ENCODE measurements around the gene PSMD5.
A peak's percentile ranks its signal among the peaks of the same experiment; 100 is the strongest.

PSMD5 gene

GRCh38 chr9:120842685-120843485 lies at the start of gene PSMD5:
Gene PSMD5 (minus strand): TSS chr9:120842922. CDS start chr9:120842909, 13 bp downstream.
- peak within 1 kb of the TSS; percentile 99 for H3K9ac ChIP-seq (ENCODE audit: low read length)
- no peaks in the 10 kb centered on the region for H3K27me3 ChIP-seq (ENCODE audit: control insufficient read depth, insufficient read depth, low read length)
- peak within 1 kb of the TSS; percentile 95 for H3K27ac ChIP-seq (ENCODE audit: low read depth, low read length)
- peak within 1 kb of the TSS; percentile 93 for H3K4me3 ChIP-seq (ENCODE audit: low read depth, low read length)
- peaks cover 17% of the 10 kb centered on the region for H3K4me1 ChIP-seq (ENCODE audit: control insufficient read depth, insufficient read depth, low read length)
- no peaks in the 10 kb centered on the region for H3K9me3 ChIP-seq (ENCODE audit: control insufficient read depth, insufficient read depth, low read depth, low read length)
- peaks cover 9% of the 10 kb centered on the region for H3K36me3 ChIP-seq (ENCODE audit: control insufficient read depth, insufficient read depth, low read length)

- Histone ChIP-seq H3K9ac (ENCODE audit: low read length) (no peak overlapping the region), H3K27ac (ENCODE audit: low read depth, low read length) (no peak overlapping the region), H3K4me1 (ENCODE audit: control insufficient read depth, insufficient read depth, low read length) (peaks cover 16% of the 10 kb centered on the region; the same call in 1 of the 2 replicates), H3K4me3 (ENCODE audit: low read depth, low read length) (no peak overlapping the region), H3K27me3 (ENCODE audit: control insufficient read depth, insufficient read depth, low read length) (peaks cover 23% of the 10 kb centered on the region), H3K36me3 (ENCODE audit: control insufficient read depth, insufficient read depth, low read length) (no peaks in the 10 kb centered on the region), H3K9me3 (ENCODE audit: control insufficient read depth, insufficient read depth, low read depth, low read length) (no peaks in the 10 kb centered on the region)
Measured at GRCh38 chr9:120891884-120892747, 49.4 kb upstream of the PSMD5 start.

DNA sequence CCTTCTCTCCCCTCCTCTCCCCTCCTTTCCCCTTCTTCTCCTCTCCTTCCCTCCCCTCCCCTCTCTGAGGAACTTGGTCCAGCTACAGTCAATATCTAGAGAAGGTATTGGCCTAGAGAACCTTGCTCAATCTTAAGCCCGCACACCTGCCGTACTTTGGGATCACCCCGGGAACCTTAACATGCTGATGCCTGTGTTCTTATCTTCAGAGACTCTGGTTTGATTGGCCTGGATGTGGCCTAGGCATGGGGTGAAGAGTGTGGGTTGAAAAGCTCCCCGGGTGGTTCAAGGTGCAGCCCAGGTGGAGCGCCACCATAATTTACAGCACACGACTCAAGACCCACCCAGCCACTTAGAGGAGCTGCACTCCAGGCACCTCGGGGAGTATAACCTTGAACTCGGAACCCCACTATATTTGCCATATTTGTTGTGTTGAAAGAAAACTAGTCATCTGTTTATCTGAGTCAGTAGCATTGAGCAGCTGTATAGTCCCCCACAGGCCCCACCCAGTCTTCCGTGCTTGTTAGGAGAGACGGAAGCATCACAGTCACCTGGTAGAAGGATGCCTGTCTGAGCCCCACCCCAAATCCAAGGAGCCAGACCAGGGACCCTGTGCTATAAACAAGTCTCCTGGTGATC lies 48.6 kb upstream of the PSMD5 start:
- Histone ChIP-seq H3K9ac (ENCODE audit: low read length) (no peak overlapping the region), H3K27ac (ENCODE audit: low read depth, low read length) (no peak overlapping the region), H3K9me3 (ENCODE audit: control insufficient read depth, insufficient read depth, low read depth, low read length) (no peaks in the 10 kb centered on the region), H3K4me3 (ENCODE audit: low read depth, low read length) (no peak overlapping the region), H3K27me3 (ENCODE audit: control insufficient read depth, insufficient read depth, low read length) (peaks cover 23% of the 10 kb centered on the region), H3K36me3 (ENCODE audit: control insufficient read depth, insufficient read depth, low read length) (no peaks in the 10 kb centered on the region), H3K4me1 (ENCODE audit: control insufficient read depth, insufficient read depth, low read length) (peaks cover 14% of the 10 kb centered on the region; the same call in 1 of the 2 replicates)

GRCh38 chr9:120890320-120891244 lies 47.9 kb upstream of the PSMD5 start:
- Histone ChIP-seq H3K4me3 (ENCODE audit: low read depth, low read length) (no peak overlapping the region), H3K9me3 (ENCODE audit: control insufficient read depth, insufficient read depth, low read depth, low read length) (no peaks in the 10 kb centered on the region), H3K9ac (ENCODE audit: low read length) (no peak overlapping the region), H3K27ac (ENCODE audit: low read depth, low read length) (no peak overlapping the region), H3K4me1 (ENCODE audit: control insufficient read depth, insufficient read depth, low read length) (peaks cover 14% of the 10 kb centered on the region; the same call in 1 of the 2 replicates), H3K27me3 (ENCODE audit: control insufficient read depth, insufficient read depth, low read length) (peaks cover 23% of the 10 kb centered on the region), H3K36me3 (ENCODE audit: control insufficient read depth, insufficient read depth, low read length) (no peaks in the 10 kb centered on the region)

DNA sequence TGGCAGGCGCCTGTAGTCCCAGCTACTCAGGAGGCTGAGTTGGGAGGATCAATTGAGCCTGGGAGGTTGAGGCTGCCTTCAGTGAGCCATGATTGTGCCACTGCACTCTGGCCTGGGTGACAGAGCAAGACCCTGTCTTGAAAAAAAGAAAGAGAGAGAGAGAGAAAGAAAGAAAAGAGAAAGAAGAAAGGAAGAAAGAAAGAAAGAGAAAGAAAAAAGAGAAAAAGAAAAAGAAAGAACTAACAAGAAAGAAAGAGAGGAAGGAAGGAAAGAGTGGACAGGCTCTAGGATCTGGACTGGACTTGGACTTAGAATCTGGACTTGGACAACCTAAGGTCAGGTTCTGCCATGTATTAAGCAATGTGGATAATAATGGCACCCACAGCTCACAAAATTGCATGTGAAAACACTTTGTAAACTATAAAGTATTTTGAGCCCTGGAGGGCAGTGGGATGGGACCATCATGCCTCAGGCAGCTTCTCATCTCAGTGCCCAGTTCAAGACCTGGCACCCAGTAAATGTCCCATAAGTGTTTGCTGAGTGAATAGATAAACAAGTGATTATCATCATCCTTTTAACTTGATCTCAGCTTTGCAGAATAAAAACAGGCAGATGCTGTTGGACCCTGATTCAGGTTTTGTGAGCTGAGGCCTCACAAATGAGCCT lies 47.0 kb upstream of the PSMD5 start:
- no peaks in the 10 kb centered on the region for H3K9me3 ChIP-seq (ENCODE audit: control insufficient read depth, insufficient read depth, low read depth, low read length)
- H3K4me3 ChIP-seq (ENCODE audit: low read depth, low read length), result no peak overlapping the region
- H3K27ac ChIP-seq (ENCODE audit: low read depth, low read length), result no peak overlapping the region
- peaks cover 18% of the 10 kb centered on the region for H3K27me3 ChIP-seq (ENCODE audit: control insufficient read depth, insufficient read depth, low read length)
- H3K9ac ChIP-seq (ENCODE audit: low read length), result no peak overlapping the region
- H3K4me1 ChIP-seq (ENCODE audit: control insufficient read depth, insufficient read depth, low read length), result peaks cover 14% of the 10 kb centered on the region; the same call in 1 of the 2 replicates
- no peaks in the 10 kb centered on the region for H3K36me3 ChIP-seq (ENCODE audit: control insufficient read depth, insufficient read depth, low read length)

DNA sequence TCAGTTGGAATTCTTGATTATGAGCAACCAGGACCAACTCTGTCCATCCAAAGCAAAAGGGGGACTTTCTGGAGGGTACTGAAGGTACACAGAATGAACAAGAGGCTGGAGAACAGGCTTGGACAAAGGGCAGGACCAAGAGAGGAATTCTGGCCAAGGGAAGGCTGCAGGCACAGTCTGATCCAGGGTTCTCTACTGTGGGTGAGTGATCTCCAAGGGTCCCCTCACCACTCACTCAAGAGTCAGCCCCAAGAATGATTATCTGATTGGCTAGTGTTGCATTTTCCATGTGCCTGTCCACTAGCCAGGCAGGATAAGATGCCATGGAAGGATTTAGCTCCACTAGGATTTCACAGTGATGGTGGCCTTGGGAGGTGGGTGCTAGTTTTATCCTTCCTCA lies 45.9 kb upstream of the PSMD5 start:
- Histone ChIP-seq H3K9ac (ENCODE audit: low read length) (no peak overlapping the region), H3K36me3 (ENCODE audit: control insufficient read depth, insufficient read depth, low read length) (no peaks in the 10 kb centered on the region), H3K4me1 (ENCODE audit: control insufficient read depth, insufficient read depth, low read length) (peaks cover 9% of the 10 kb centered on the region; the same call in 1 of the 2 replicates), H3K4me3 (ENCODE audit: low read depth, low read length) (no peak overlapping the region), H3K9me3 (ENCODE audit: control insufficient read depth, insufficient read depth, low read depth, low read length) (no peaks in the 10 kb centered on the region), H3K27me3 (ENCODE audit: control insufficient read depth, insufficient read depth, low read length) (peaks cover 8% of the 10 kb centered on the region), H3K27ac (ENCODE audit: low read depth, low read length) (no peak overlapping the region)

DNA sequence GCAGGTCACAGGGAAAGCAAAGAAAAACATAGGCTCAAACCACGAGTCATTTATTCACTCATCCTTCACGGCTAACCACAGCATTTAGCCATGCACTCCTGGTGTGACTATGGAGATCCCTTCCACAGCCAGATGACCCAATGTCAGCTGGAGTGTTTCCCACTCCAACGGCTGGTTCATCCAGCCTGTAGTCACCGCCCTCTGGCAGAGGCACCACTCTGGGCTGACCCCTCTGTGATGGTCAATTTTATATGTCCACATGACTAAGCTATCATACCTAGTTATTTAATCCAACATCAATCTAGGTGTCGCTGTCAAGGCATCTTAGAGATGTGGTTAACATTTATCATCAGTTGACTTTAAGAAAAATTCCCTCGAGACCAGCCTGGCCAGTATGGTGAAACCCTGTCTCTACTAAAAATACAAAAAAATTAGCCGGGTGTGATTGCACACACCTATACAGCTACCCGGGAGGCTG lies 43.8 kb upstream of the PSMD5 start:
- H3K9ac ChIP-seq (ENCODE audit: low read length), result no peak overlapping the region
- H3K27ac ChIP-seq (ENCODE audit: low read depth, low read length), result no peak overlapping the region
- peaks cover 9% of the 10 kb centered on the region; the same call in 1 of the 2 replicates for H3K4me1 ChIP-seq (ENCODE audit: control insufficient read depth, insufficient read depth, low read length)

DNA sequence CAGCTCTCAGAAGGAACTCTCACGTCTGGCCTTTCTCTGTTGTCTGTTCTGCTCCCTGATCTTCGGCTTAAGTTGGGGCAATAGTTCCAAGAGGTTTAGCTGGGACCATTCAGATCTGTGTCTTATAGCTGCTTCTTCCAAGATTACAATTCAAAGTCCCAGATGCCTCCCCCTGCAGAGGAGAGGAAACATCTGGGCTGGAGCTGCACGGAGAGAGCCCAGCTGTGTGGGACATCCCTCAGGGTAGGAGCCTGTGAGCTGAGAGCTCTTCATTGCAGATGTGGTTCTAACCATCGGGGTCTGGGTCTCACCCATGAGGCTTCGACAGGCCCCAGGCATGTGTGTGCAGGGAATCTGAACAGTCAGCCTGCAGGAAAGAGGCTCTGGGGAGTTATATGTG lies 43.2 kb upstream of the PSMD5 start:
- Histone ChIP-seq H3K4me3 (ENCODE audit: low read depth, low read length) (no peak overlapping the region), H3K4me1 (ENCODE audit: control insufficient read depth, insufficient read depth, low read length) (peaks cover 5% of the 10 kb centered on the region; the same call in 1 of the 2 replicates), H3K27ac (ENCODE audit: low read depth, low read length) (no peak overlapping the region), H3K27me3 (ENCODE audit: control insufficient read depth, insufficient read depth, low read length) (no peaks in the 10 kb centered on the region), H3K9ac (ENCODE audit: low read length) (no peak overlapping the region), H3K36me3 (ENCODE audit: control insufficient read depth, insufficient read depth, low read length) (no peaks in the 10 kb centered on the region), H3K9me3 (ENCODE audit: control insufficient read depth, insufficient read depth, low read depth, low read length) (no peaks in the 10 kb centered on the region)

More for the DNA sequence above, 43.8 kb upstream of the PSMD5 start:
- no peaks in the 10 kb centered on the region for H3K36me3 ChIP-seq (ENCODE audit: control insufficient read depth, insufficient read depth, low read length)
- H3K9me3 ChIP-seq (ENCODE audit: control insufficient read depth, insufficient read depth, low read depth, low read length), result no peaks in the 10 kb centered on the region
- H3K27me3 ChIP-seq (ENCODE audit: control insufficient read depth, insufficient read depth, low read length), result no peaks in the 10 kb centered on the region
- no peak overlapping the region for H3K4me3 ChIP-seq (ENCODE audit: low read depth, low read length)

DNA sequence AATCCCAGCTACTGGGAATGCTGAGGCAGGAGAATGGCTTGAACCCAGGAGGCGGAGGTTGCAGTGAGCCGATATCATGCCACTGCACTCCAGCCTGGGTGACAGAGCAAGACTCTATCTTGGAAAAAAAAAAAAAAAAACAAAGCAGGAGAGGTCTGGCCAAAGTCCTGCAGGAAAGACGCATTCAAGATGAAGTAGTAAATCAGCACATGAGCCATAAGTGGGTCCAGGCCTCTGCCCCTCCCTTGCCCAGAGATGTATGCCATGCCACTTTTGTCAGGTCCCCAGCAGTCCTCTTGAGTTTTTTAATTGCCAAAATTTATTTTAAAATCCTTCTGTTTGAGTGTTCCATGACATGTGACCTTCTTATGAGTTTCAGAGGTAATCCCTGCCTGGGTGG lies 42.7 kb upstream of the PSMD5 start:
- Histone ChIP-seq H3K9me3 (ENCODE audit: control insufficient read depth, insufficient read depth, low read depth, low read length) (no peaks in the 10 kb centered on the region), H3K4me3 (ENCODE audit: low read depth, low read length) (no peak overlapping the region), H3K27me3 (ENCODE audit: control insufficient read depth, insufficient read depth, low read length) (no peaks in the 10 kb centered on the region), H3K27ac (ENCODE audit: low read depth, low read length) (no peak overlapping the region), H3K4me1 (ENCODE audit: control insufficient read depth, insufficient read depth, low read length) (peaks cover 2% of the 10 kb centered on the region; the same call in 1 of the 2 replicates), H3K36me3 (ENCODE audit: control insufficient read depth, insufficient read depth, low read length) (no peaks in the 10 kb centered on the region), H3K9ac (ENCODE audit: low read length) (no peak overlapping the region)

Data from HUES6 (cell line).